ENCODE data around the gene NFKBIB. TPM values are rescaled to one million over a fixed set of nuclear protein-coding genes. Genes with fewer than 3 reads are reported as not detected.
"Not testable (repeated sequence)": the region's sequence is repeated elsewhere in the genome, so short reads cannot be mapped to it uniquely, and the experiment has no call there.

The NFKBIB gene
- total RNA-seq, 1 experiment from 2014 or later = 43.7 TPM

DNA sequence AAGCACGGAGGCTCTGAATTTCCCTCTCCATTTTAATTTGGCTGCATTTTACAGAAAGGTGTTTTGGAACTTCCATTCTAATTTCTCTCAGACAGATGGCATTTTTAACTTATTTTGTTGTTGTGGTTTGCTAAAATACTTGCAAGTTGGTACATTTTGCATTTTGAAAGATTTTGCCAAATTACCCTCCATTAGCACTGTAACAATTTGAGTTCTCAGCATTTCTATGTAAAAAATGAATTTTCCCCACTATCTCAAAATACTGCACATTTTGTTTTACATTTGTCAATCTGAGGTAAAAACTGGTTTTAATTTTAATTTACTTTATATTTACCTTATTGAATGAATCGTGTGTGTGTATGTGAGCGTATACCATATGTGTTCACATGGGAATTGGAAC lies 43.0 kb upstream of the NFKBIB start:
- Histone ChIP-seq H3K9me2 (replicated peaks; ENCODE audit: low read length) (no peaks in the 10 kb centered on the region), H3K9me3 (ENCODE audit: low read length) (no peaks in the 10 kb centered on the region), H3K27ac (ENCODE audit: low read length) (no peak overlapping the region), H2AFZ (ENCODE audit: low read length) (no peak overlapping the region), H3K36me3 (ENCODE audit: low read depth, low read length) (no peaks in the 10 kb centered on the region), H3K9ac (ENCODE audit: low read length) (no peak overlapping the region), H4K20me1 (ENCODE audit: low read length) (no peaks in the 10 kb centered on the region), H3K4me2 (ENCODE audit: low read length) (no peak overlapping the region), H3K4me1 (ENCODE audit: insufficient read depth, low read length) (no peaks in the 10 kb centered on the region), H3K79me2 (ENCODE audit: low read length) (no peaks in the 10 kb centered on the region), H3F3A (ENCODE audit: low read length, unreplicated experiment) (no peaks in the 10 kb centered on the region), H3K27me3 (ENCODE audit: low read length) (no peaks in the 10 kb centered on the region), H3K4me3 (ENCODE audit: low read length) (no peak overlapping the region)
- ChIA-PET POLR2A (ENCODE audit: unreplicated experiment) (no interaction called here), CTCF (no interaction called here)
- BruUV-seq (replicated peaks) = no TSS peak
- TF ChIP-seq, protein P1, sequence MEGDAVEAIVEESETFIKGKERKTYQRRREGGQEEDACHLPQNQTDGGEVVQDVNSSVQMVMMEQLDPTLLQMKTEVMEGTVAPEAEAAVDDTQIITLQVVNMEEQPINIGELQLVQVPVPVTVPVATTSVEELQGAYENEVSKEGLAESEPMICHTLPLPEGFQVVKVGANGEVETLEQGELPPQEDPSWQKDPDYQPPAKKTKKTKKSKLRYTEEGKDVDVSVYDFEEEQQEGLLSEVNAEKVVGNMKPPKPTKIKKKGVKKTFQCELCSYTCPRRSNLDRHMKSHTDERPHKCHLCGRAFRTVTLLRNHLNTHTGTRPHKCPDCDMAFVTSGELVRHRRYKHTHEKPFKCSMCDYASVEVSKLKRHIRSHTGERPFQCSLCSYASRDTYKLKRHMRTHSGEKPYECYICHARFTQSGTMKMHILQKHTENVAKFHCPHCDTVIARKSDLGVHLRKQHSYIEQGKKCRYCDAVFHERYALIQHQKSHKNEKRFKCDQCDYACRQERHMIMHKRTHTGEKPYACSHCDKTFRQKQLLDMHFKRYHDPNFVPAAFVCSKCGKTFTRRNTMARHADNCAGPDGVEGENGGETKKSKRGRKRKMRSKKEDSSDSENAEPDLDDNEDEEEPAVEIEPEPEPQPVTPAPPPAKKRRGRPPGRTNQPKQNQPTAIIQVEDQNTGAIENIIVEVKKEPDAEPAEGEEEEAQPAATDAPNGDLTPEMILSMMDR (conservative IDR thresholded peaks at IDR 0.05; ENCODE audit: low read depth, low read length) = no peak
- TF ChIP-seq EZH2phosphoT487 (IDR thresholded peaks at IDR 0.05; ENCODE audit: borderline replicate concordance, low read length) (no peak), EZH2 (IDR thresholded peaks at IDR 0.05; ENCODE audit: low read length, unreplicated experiment) (no peak)
- intact Hi-C loops (cut with micrococcal nuclease) = no loop called here
- no peak for DNase-seq
- ATAC-seq = no peak

DNA sequence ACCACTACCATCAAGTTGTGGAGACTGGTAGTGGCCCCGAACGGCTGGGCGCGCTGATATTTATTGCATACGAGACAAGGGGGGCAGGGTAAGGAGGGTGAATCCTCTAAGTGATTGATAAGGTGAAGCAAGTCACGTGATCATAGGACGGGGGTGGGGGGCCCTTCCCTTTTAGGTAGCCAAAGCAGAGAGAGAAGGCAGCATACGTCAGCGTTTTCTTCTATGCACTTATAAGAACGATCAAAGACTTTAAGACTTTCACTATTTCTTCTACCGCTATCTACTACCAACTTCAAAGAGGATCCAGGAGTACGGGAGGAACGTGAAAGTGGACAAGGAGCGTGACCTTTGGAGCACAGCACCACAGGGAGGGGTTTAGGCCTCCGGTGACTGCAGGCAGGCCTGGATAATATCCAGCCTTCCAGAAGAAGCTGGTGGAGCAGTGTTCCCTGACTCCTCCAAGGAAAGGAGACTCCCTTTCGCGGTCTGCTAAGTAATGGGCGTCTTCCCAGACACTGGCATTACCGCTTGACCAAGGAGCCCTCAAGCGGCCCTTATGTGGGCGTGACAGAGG lies 40.1 kb upstream of the NFKBIB start:
- DNase-seq; H3K4me2 ChIP-seq (ENCODE audit: low read length); H3K4me3 ChIP-seq (ENCODE audit: low read length); H3K27ac ChIP-seq (ENCODE audit: low read length); BruUV-seq (replicated peaks); H3K9me2 ChIP-seq (replicated peaks; ENCODE audit: low read length); H3F3A ChIP-seq (ENCODE audit: low read length, unreplicated experiment); H3K79me2 ChIP-seq (ENCODE audit: low read length); intact Hi-C loops (cut with micrococcal nuclease); ATAC-seq; H4K20me1 ChIP-seq (ENCODE audit: low read length); H3K27me3 ChIP-seq (ENCODE audit: low read length); H3K36me3 ChIP-seq (ENCODE audit: low read depth, low read length); POLR2A ChIA-PET (ENCODE audit: unreplicated experiment); H3K9me3 ChIP-seq (ENCODE audit: low read length); H2AFZ ChIP-seq (ENCODE audit: low read length); H3K9ac ChIP-seq (ENCODE audit: low read length); CTCF ChIA-PET: not testable (repeated sequence)
- peaks cover 12% of the 10 kb centered on the region for H3K4me1 ChIP-seq (ENCODE audit: insufficient read depth, low read length)

DNA sequence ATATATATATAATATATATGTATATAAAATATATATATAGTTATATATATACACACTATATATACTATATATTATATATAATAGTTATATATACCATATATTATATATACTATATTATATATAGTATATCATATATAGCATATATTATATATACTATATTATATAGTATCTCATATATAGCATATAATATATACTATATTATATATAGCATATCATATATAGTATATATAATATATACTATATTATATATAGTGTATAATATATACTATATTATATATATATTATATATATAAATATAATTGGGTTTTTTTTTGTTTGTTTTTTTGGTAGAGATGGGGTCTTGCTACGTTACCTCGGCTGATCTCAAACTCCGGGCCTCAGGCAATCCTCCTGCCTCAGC lies 38.4 kb upstream of the NFKBIB start:
- H3F3A ChIP-seq (ENCODE audit: low read length, unreplicated experiment) = no peaks in the 10 kb centered on the region
- POLR2A ChIA-PET (ENCODE audit: unreplicated experiment) = interaction anchor here (0.7 kb wide), 1 partner anchor 72 kb away, joined by 22 read pairs; no protein-coding TSS in a partner anchor

More for the DNA sequence above, 38.4 kb upstream of the NFKBIB start:
- no peaks in the 10 kb centered on the region for H3K79me2 ChIP-seq (ENCODE audit: low read length)
- no TSS peak for BruUV-seq (replicated peaks)
- no peaks in the 10 kb centered on the region for H3K9me3 ChIP-seq (ENCODE audit: low read length)
- H3K36me3 ChIP-seq (ENCODE audit: low read depth, low read length) = no peaks in the 10 kb centered on the region
- H3K9ac ChIP-seq (ENCODE audit: low read length) = no peak overlapping the region
- intact Hi-C loops (cut with micrococcal nuclease) = no loop called here
- H3K4me1 ChIP-seq (ENCODE audit: insufficient read depth, low read length) = peaks cover 18% of the 10 kb centered on the region
- no peak overlapping the region for H3K4me3 ChIP-seq (ENCODE audit: low read length)
- H3K27me3 ChIP-seq (ENCODE audit: low read length) = no peaks in the 10 kb centered on the region
- H3K27ac ChIP-seq (ENCODE audit: low read length) = no peak overlapping the region
- no peak overlapping the region for H3K4me2 ChIP-seq (ENCODE audit: low read length)
- no peak for DNase-seq
- H3K9me2 ChIP-seq (replicated peaks; ENCODE audit: low read length) = no peaks in the 10 kb centered on the region
- CTCF ChIA-PET = interaction anchor here (0.7 kb wide), 1 partner anchor 191 kb away, joined by 6 read pairs; no protein-coding TSS in a partner anchor
- H2AFZ ChIP-seq (ENCODE audit: low read length) = no peak overlapping the region
- TF ChIP-seq EZH2phosphoT487 (IDR thresholded peaks at IDR 0.05; ENCODE audit: borderline replicate concordance, low read length) (no peak), EZH2 (IDR thresholded peaks at IDR 0.05; ENCODE audit: low read length, unreplicated experiment) (no peak)
- TF ChIP-seq, protein P1 (conservative IDR thresholded peaks at IDR 0.05; ENCODE audit: low read depth, low read length) = no peak
- ATAC-seq = no peak
- no peaks in the 10 kb centered on the region for H4K20me1 ChIP-seq (ENCODE audit: low read length)

All from PC-3 (cell line).